Stimulated activated CD4-positive, alpha-beta T cell treated with anti-CD3 and anti-CD28 coated beads, Interleukin-12 subunit alpha, Interleukin-12 subunit beta, amount 100 ng/mL, for 24 hours (primary cell): Measurements from ENCODE around the gene PLVAP.
A peak's percentile ranks its signal among the peaks of the same experiment; 100 is the strongest.

Experiments
- DNase-seq, 2 experiments: peaks; one replicate each; pipeline ENCODE4 v3.0.0-alpha.2; 2020; ENCODE audit warnings: low read depth in 2 of 2

The PLVAP gene

DNA sequence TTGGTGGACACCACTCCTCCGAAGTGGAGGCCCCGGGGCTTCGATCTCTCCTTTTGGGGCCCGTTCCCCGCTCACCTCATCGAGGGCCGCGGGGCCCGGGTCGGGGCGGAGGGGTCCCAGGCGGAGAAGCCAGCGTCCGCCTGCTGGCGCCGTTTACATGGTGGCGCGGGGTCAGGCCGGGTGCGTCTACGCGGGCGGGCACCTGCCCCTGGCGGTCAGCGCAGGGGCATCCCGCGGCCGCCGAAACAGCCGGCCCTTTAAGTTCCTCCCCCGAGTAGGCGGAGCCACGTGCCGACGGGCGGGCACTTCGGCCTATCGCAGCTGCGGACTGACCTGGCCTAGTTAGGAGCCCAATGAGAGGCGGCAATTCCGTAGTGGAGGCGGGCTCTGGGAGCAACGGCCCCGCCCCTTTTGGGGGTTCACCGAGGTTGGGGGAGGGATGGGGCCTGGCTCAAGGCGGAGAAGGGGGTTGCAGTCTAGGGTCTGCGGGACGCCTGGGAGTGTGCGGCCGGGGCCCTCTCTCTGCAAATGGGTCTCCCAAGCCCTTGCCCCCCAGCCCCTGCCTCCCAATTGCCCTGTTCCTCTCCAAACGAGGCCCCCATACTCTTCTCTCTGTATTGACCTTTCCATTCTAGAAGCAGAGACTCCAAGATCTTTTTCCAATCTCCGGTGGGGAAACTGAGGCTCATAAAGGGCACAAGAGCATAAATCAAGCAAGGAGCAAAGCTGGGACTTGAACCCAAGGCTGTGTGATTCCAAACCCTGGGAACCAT lies 73.8 kb downstream of the PLVAP start, which contains the start of gene ABHD8:
Gene ABHD8 (minus strand): TSS at position 259 of the 773 bp plus-strand sequence. CDS start 1,809 bp downstream, outside the sequence.
- peak; percentile 82 to 90 for DNase-seq

GRCh38 chr19:17302391-17303166 lies 74.6 kb downstream of the PLVAP start:
- no peak for DNase-seq
